Measurements from ENCODE around the gene SPDYA. TPM values are rescaled to one million over a fixed set of nuclear protein-coding genes. Genes with fewer than 3 reads are reported as not detected.
"Not testable (repeated sequence)": the region's sequence is repeated elsewhere in the genome, so short reads cannot be mapped to it uniquely, and the experiment has no call there.

The SPDYA gene
- total RNA-seq (2014; rRNA removed; shearing (Covaris generic)): 0.68 and 0.86 TPM in 2 replicates

- DNase-seq (ENCODE audit: low read depth): peak; percentile 48
Measured at GRCh38 chr2:28810384-28811285, at the start of gene SPDYA. SPDYA (plus strand) TSS chr2:28810834; CDS start chr2:28816015, 5,181 bp downstream.

GRCh38 chr2:28761420-28761819, 49.2 kb upstream of the SPDYA start:
- DNase-seq (ENCODE audit: low read depth): no peak

- no peak for DNase-seq (ENCODE audit: low read depth)
Measured at GRCh38 chr2:28764909-28765711, 45.5 kb upstream of the SPDYA start.

- DNase-seq (ENCODE audit: low read depth): no peak
Measured at GRCh38 chr2:28766070-28766469, 44.6 kb upstream of the SPDYA start.

GRCh38 chr2:28767337-28767736, 43.3 kb upstream of the SPDYA start:
- no peak for DNase-seq (ENCODE audit: low read depth)

- no peak for DNase-seq (ENCODE audit: low read depth)
Measured at GRCh38 chr2:28768422-28768821, 42.2 kb upstream of the SPDYA start.

GRCh38 chr2:28768952-28769351, 41.7 kb upstream of the SPDYA start:
- no peak for DNase-seq (ENCODE audit: low read depth)

- no peak for DNase-seq (ENCODE audit: low read depth)
Measured at GRCh38 chr2:28772351-28772750, 38.3 kb upstream of the SPDYA start.

GRCh38 chr2:28776471-28776870, 34.2 kb upstream of the SPDYA start:
- DNase-seq (ENCODE audit: low read depth): no peak

- DNase-seq (ENCODE audit: low read depth): no peak
Measured at GRCh38 chr2:28778392-28778791, 32.2 kb upstream of the SPDYA start.

- no peak for DNase-seq (ENCODE audit: low read depth)
Measured at GRCh38 chr2:28779001-28779400, 31.6 kb upstream of the SPDYA start.

GRCh38 chr2:28780496-28780895, 30.1 kb upstream of the SPDYA start:
- DNase-seq (ENCODE audit: low read depth): no peak

GRCh38 chr2:28782423-28782822, 28.2 kb upstream of the SPDYA start:
- DNase-seq (ENCODE audit: low read depth): no peak

- DNase-seq (ENCODE audit: low read depth): not testable (repeated sequence)
Measured at GRCh38 chr2:28784570-28784969, 26.1 kb upstream of the SPDYA start.

GRCh38 chr2:28796620-28797019, 14.0 kb upstream of the SPDYA start:
- no peak for DNase-seq (ENCODE audit: low read depth)

GRCh38 chr2:28801726-28802125, 8.9 kb upstream of the SPDYA start:
- DNase-seq (ENCODE audit: low read depth): no peak

- DNase-seq (ENCODE audit: low read depth): no peak
Measured at GRCh38 chr2:28802975-28803429, 7.6 kb upstream of the SPDYA start.

GRCh38 chr2:28809927-28810326, 707 bp upstream of the SPDYA start:
- DNase-seq (ENCODE audit: low read depth): peak; percentile 7

GRCh38 chr2:28818053-28818452, 7.4 kb downstream of the SPDYA start:
- no peak for DNase-seq (ENCODE audit: low read depth)

- peak; percentile 55 for DNase-seq (ENCODE audit: low read depth)
Measured at GRCh38 chr2:28821295-28821958, 10.8 kb downstream of the SPDYA start.

GRCh38 chr2:28822036-28822435, 11.4 kb downstream of the SPDYA start:
- DNase-seq (ENCODE audit: low read depth): no peak

GRCh38 chr2:28824207-28824606, 13.6 kb downstream of the SPDYA start:
- DNase-seq (ENCODE audit: low read depth): no peak

Measured in Daoy (cell line).